UCSD-AML1 (cell line): Measurements from ENCODE around the gene ZNF124.
"Not testable (repeated sequence)": the region's sequence is repeated elsewhere in the genome, so short reads cannot be mapped to it uniquely, and the experiment has no call there.

ENCODE experiments used
- DNase-seq: peaks from one replicate; lab custom pipeline; 2025; ENCODE audit not compliant: unreplicated experiment; lab: John Stamatoyannopoulos, UW

ZNF124 gene

GRCh38 chr1:247172996-247173395 is 1.2 kb upstream of the ZNF124 start:
- DNase-seq, result no peak

GRCh38 chr1:247171443-247171842 is 377 bp downstream of the ZNF124 start:
- DNase-seq, result not testable (repeated sequence)

GRCh38 chr1:247165674-247166073 is 6.1 kb downstream of the ZNF124 start:
- DNase-seq, result no peak

- DNase-seq, result no peak
Observed at GRCh38 chr1:247164694-247165093, 7.1 kb downstream of the ZNF124 start.

DNA sequence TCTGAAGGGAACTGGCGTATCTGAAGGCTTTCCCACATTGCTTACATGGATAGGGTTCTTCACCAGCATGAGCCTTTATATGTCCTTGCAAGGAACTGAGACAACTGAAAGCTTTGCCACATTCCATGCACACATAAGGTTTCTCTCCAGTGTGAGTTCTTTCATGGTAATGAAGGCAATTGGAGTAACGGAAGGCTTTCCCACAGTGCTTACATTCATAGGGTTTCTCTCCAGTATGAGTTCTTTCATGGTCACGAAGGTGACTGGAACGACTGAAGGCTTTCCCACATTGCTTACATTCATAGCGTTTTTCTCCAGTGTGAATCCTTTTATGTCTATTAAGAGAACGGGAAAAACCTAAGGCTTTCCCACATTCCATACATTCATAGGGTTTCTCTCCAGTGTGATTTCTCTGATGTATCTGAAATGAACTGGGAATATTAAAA is 15.0 kb downstream of the ZNF124 start:
- no peak for DNase-seq

DNA sequence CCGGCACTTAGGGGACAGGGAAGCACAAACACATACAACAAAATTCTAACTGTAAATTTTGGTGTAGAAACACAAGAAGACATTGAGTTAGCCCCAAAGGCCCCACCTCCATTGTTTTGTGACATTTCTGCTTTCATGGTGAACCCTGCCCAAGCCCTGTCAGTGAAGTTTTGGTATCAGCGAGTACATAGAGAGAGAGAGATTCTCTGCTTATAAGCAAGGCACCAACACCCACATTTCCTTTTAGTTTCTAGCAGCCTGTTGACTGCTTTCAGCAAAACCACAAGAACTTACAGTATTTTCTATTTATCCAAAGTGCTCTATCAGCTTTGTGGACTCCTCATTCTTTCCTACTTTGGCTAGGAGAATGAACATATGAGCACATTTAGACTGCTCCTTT is 24.0 kb downstream of the ZNF124 start:
- no peak for DNase-seq

- not testable (repeated sequence) for DNase-seq
Observed at GRCh38 chr1:247147120-247147519, 24.7 kb downstream of the ZNF124 start.

DNA sequence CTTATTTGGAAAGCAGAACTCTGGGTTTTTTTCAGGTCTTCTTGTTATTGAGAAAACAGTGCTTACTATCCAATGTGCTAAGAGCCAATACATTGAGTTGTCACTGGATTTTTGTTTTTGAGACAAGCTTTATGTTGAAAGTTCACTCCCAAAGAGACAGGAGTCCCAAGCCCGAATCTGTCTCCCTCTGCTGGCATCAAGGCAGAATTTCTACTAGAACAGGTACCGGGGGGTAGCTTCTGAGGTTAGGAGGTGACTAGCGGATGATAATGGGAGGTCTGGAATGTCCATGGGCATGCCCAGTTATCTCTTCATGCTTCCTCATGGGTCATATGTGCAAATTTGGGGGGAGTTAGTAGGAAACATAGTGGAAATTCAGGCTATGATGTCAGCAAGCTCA is 25.1 kb downstream of the ZNF124 start:
- DNase-seq, result no peak

DNA sequence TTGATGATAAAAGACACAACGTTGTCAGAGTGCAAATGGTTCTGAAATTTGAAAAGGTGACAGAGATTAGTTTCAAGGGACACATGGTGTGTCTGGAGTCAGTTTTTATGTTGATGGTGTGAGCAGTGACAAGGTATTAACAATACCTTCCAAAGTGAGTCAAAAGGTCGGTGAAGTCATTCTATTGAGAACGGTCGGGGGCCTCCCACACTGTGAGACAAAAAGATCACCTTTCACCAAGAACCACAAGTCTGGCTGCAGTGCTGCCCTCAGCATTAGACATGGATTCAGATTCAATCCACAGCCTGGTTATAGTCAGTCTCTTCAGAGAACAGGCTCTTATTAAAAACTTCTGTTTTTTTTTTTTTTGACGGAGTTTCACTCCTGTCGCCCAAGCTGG is 26.5 kb downstream of the ZNF124 start:
- no peak for DNase-seq

GRCh38 chr1:247139557-247139956 is 32.3 kb downstream of the ZNF124 start:
- DNase-seq, result not testable (repeated sequence)

- DNase-seq, result no peak
Observed at GRCh38 chr1:247131236-247131635, 40.6 kb downstream of the ZNF124 start.

GRCh38 chr1:247127519-247128282 is 44.1 kb downstream of the ZNF124 start:
- not testable (repeated sequence) for DNase-seq

DNA sequence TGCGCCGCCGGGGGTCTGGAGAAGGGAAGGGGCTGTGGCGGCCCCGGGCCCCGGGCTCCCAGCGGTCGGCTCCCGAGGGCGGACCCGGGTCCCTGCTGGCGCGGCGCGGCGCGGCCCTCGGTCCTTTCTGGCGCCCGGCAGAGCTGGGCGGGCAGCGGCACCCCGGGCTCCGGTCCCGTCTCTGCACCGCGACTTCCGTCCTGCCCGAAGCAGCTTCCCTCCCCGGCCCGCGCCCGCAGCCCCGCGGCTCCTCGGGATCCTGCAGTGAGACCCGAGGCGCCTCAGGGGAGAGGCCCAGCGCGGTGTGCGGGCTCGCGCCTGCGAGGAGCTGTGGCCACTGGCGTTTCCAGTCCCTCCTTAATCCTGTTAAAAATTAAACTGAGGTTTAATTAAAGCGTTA is 45.2 kb downstream of the ZNF124 start:
- not testable (repeated sequence) for DNase-seq

DNA sequence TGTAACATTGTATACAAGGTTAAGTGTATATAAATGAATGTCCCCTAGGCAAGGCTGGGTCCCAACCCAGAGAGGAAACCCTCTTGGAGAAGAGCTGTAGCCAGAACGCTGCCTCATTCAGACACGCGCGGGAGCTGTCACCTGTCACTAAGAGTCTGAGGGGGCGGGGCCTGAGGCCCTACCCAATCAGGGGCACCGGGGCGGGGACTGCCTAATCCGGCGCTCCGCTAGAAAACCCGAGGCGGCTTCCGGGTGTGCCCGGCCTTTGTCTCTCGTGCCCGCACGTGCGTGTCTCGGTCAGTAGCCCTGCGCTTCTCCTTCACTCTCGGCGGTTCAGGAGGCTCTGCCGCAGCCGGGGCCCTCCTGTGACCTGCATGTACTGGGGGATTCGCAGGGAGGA is 45.7 kb downstream of the ZNF124 start:
- not testable (repeated sequence) for DNase-seq

DNA sequence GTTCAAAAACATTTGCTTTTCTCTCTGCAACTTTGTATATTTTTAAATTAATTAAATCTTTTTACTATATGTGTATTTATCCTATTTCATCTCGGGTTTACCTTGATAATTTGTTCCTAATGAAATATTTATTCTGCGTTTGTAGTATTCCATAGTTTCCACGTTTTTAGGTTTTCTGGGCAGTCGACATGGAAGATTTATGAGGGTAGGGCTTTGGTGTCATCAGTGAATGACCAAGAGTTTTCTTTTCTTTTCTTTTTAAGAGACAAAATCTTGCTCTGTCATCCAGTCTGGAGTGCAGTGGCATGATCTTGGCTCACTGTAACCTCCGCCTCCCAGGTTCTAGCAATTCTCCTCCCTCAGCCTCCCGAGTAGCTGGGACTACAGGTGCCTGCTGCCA is 50.4 kb downstream of the ZNF124 start:
- no peak for DNase-seq

DNA sequence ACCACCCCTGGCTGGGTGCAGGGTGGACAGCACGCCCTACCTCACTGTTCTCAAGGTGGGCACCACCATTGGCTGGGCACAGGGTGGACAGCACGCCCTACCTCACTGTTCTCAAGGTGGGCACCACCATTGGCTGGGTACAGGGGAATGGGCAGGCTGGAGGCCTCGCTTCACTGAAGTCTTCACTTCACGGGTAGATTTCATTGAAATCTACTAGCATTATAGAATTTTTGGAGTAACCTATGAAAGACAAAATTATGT is 51.5 kb downstream of the ZNF124 start:
- DNase-seq, result not testable (repeated sequence)

DNA sequence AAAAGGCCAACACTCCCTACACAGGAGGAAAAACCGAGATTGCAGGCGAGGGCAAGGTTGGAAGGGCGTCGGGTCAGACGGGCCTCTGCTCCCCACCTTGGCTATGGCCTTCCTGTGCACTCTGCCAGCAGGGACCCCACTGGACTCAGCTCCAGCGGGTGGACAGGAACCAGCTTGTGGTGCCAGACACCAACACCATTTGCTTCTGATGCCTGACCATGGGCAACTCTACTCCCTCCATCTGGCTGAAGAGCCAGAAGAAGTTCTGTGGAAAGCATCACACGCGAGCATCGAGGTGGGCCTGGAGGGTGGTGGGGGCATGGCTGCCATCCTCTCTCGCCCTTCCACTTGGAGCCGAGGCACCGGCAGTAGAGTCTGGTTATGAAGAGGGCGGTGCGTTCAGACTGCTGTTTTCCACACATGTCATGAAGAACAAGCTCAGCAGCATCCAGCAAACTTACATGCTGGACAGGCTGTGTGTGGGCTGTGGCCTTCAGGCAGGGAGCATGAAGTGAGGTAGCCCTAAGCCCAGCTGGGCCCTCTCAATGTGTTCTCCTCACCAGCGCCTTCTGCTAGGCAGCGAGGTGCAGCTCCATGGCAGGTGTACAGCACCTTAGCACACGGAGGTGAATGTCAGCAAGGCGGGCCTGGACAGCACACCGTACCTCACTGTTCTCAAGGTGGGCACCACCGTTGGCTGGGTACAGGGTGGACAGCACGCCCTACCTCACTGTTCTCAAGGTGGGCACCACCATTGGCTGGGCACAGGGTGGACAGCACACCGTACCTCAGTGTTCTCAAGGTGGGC is 52.0 kb downstream of the ZNF124 start:
- DNase-seq, result no peak

- DNase-seq, result no peak
Observed at GRCh38 chr1:247118946-247119446, 52.8 kb downstream of the ZNF124 start.

- DNase-seq, result no peak
Observed at GRCh38 chr1:247115545-247115944, 56.3 kb downstream of the ZNF124 start.

DNA sequence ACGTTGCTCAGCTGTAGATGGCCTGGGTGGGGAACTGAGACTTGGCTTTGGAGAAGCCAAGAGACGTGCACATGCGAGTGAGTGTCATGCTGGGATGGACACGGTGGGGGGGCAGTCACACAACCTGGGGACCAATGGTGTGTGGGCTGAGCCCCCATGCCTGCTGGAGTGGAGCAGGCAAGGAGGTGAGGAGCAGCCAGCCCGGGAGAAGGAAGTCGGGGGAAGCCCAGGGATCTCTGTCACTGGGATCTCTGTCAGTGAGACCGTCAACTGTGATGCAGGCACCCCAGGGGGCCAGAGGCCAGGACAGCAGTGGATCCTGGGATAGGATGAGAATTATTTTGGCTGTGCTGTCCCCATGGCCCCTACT is 56.7 kb downstream of the ZNF124 start:
- no peak for DNase-seq

GRCh38 chr1:247114351-247115140 is 57.3 kb downstream of the ZNF124 start:
- DNase-seq, result no peak
